Transverse colon (tissue), 4 donors: ENCODE data around the gene PLEKHA3.

Experiments used
- CTCF ChIP-seq, 5 experiments: fragments of 200-600 bp in 3 of 5; fragments of 450-650 bp in 2 of 5; sonication (generic) in 3 of 5; IDR thresholded peaks; 1 replicate in 2 of 5; 2 replicates in 3 of 5; pipeline ENCODE4 v1.5.1; 2016 to 2017; ENCODE audit warnings: antibody characterized with exemption in 5 of 5, inconsistent platforms in 3 of 5, mild to moderate bottlenecking in 2 of 5, moderate library complexity in 1 of 5
- EP300 ChIP-seq: sonication (generic); formaldehyde crosslinking; IDR thresholded peaks from one replicate; pipeline ENCODE4 v1.6.1; 2017; ENCODE audit warnings: antibody characterized with exemption, low read depth
- POLR2A ChIP-seq: fragments of 450-650 bp; IDR thresholded peaks from one replicate; pipeline ENCODE4 v1.6.1; 2016; ENCODE audit warnings: antibody characterized with exemption, mild to moderate bottlenecking, moderate library complexity
- POLR2AphosphoS5 ChIP-seq, 3 donors: sonication (generic); formaldehyde crosslinking; IDR thresholded peaks; one replicate each; pipeline ENCODE4 v1.6.1; 2016; ENCODE audit warnings: antibody characterized with exemption in 3 of 3

GRCh38 chr2:178449700-178450523, 30.3 kb upstream of the PLEKHA3 start:
- TF ChIP-seq EP300 (no peak), CTCF (IDR thresholded peaks at IDR 0.05) (no peak), POLR2A (no peak), POLR2AphosphoS5 (IDR thresholded peaks at IDR 0.05) (no peak)
